ENCODE results near the gene CLHC1. TPM values are rescaled to one million over a fixed set of nuclear protein-coding genes. Genes with fewer than 3 reads are reported as not detected.

The CLHC1 gene
- total and polyA plus RNA-seq, 2 donors (not counting 1 experiment from before 2014, with no cell fraction given): 2.0 to 12.8 TPM

DNA sequence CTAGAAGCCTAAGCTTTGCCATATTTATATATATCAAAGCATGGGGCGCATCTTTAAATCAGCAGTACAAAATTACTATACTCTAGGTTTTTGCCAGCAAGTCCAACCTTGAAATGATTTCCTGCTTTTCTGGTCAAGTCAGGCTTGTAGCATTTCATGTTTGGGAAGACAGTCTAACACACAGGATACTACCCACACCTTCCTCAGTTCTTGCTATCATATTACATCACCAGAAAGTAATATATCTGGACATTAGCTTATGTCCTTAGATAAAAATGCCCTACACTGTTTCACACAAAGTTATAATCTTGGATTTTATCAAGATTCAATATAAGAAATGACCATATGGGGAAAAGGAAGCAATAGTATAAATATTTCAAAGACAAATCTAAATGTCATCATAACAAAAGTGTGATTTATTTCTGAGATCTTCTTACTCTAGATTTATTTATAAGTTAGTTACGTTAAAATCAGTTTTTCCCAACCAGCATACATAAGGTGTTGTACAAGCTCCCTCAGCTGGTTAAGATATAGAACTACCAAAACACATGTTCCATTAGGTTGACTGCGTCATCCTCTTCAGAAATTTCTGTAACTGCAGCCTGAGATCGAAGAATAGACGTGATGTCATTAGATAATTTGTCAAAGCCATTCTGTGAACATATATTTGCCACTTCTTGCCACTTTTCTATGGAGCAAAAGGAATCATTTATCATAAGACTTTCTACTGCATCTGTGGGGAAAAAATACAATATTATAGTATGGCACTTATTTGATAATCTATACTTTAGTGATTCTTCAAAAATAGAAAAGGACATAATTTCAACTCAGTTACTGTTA is 56.6 kb downstream of the CLHC1 start:
- H3K4me3 ChIP-seq (ENCODE audit: control extremely low read depth in 1 of 5, extremely low read depth in 1 of 5, insufficient read depth in 1 of 5, low read depth in 2 of 5, low read length in 4 of 5): peak overlapping the region in 1 of 5 experiments; percentile 34
- TF ChIP-seq EZH2 (IDR thresholded peaks at IDR 0.05; ENCODE audit: borderline replicate concordance, insufficient read depth, low read depth, low read length, poor library complexity, severe bottlenecking): no peak
- TF ChIP-seq, protein P1, sequence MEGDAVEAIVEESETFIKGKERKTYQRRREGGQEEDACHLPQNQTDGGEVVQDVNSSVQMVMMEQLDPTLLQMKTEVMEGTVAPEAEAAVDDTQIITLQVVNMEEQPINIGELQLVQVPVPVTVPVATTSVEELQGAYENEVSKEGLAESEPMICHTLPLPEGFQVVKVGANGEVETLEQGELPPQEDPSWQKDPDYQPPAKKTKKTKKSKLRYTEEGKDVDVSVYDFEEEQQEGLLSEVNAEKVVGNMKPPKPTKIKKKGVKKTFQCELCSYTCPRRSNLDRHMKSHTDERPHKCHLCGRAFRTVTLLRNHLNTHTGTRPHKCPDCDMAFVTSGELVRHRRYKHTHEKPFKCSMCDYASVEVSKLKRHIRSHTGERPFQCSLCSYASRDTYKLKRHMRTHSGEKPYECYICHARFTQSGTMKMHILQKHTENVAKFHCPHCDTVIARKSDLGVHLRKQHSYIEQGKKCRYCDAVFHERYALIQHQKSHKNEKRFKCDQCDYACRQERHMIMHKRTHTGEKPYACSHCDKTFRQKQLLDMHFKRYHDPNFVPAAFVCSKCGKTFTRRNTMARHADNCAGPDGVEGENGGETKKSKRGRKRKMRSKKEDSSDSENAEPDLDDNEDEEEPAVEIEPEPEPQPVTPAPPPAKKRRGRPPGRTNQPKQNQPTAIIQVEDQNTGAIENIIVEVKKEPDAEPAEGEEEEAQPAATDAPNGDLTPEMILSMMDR (IDR thresholded peaks at IDR 0.05): peak; percentile 74
- H2AFZ ChIP-seq (ENCODE audit: insufficient read depth, low read depth, low read length, poor library complexity, severe bottlenecking): peak overlapping the region; percentile 44
- H3K9ac ChIP-seq (ENCODE audit: low read length): peak overlapping the region; percentile 24
- Mint-ChIP-seq H3K27ac (no peak overlapping the region), H3K4me1 (peaks cover 7% of the 10 kb centered on the region), H3K27me3 (no peaks in the 10 kb centered on the region), H3K9me3 (ENCODE audit: insufficient read depth) (no peaks in the 10 kb centered on the region), H3K4me3 (peak overlapping the region; percentile 11)
- H3K9me3 ChIP-seq (ENCODE audit: control extremely low read depth in 1 of 3, control insufficient read depth in 2 of 3, insufficient read depth in 1 of 3, low read length in 2 of 3): no peaks in the 10 kb centered on the region
- peaks cover 0 to 4% of the 10 kb centered on the region in 2 donors for H3K4me1 ChIP-seq (ENCODE audit: control insufficient read depth in 2 of 2, insufficient read depth in 2 of 2, low read length in 2 of 2)
- ATAC-seq (ENCODE audit: low read depth) (peak; percentile 88), DNase-seq (peak; percentile 68)
- no peaks in the 10 kb centered on the region for H3K36me3 ChIP-seq (replicated peaks in 1 of 2; ENCODE audit: control extremely low read depth in 1 of 2, control insufficient read depth in 1 of 2, extremely low read depth in 1 of 2, insufficient read depth in 2 of 2, low read length in 1 of 2)
- CTCF ChIA-PET: interaction anchor here (0.5 to 8.1 kb wide), 24 partner anchors 8 to 510 kb away, joined by 3 to 103 read pairs (median 4); no protein-coding TSS in a partner anchor
- WGBS (ENCODE audit: insufficient coverage): no CpG with 5 or more reads among the region's 5 CpGs
- peak overlapping the region; percentile 46 for H3K4me2 ChIP-seq (replicated peaks; ENCODE audit: low read depth, low read length, poor library complexity, severe bottlenecking)
- no peak overlapping the region for H3K27ac ChIP-seq (ENCODE audit: low read length in 2 of 2)
- no peaks in the 10 kb centered on the region for H3K27me3 ChIP-seq (replicated peaks in 1 of 4; ENCODE audit: control extremely low read depth in 1 of 4, control insufficient read depth in 3 of 4, insufficient read depth in 4 of 4, low read length in 3 of 4)
- POLR2A ChIA-PET: no interaction called here
- H3K79me2 ChIP-seq (ENCODE audit: control insufficient read depth, insufficient read depth, low read length): no peaks in the 10 kb centered on the region
- no peaks in the 10 kb centered on the region for H4K20me1 ChIP-seq (ENCODE audit: control insufficient read depth, insufficient read depth, low read length, poor library complexity, severe bottlenecking)
- intact Hi-C loops (cut with micrococcal nuclease): loop anchor here (1.0 to 10.0 kb wide), 5 partner anchors 160 to 1071 kb away; no protein-coding TSS in a partner anchor

Measured in B cell (primary cell).